ENCODE results near the gene ATF3.

The ATF3 gene

GRCh38 chr1:212593821-212594251 is 14.7 kb upstream of the ATF3 start:
- H3K4me3 ChIP-seq (ENCODE audit: low read depth, low read length) = no peak overlapping the region
- DNase-seq (ENCODE audit: low read depth) = no peak
- no peak for TF ChIP-seq CTCF (IDR thresholded peaks at IDR 0.05; ENCODE audit: control insufficient read depth, extremely low read depth, insufficient read depth)

- no peak for DNase-seq (ENCODE audit: low read depth)
- no peak overlapping the region for H3K4me3 ChIP-seq (ENCODE audit: low read depth, low read length)
- TF ChIP-seq CTCF (IDR thresholded peaks at IDR 0.05; ENCODE audit: control insufficient read depth, extremely low read depth, insufficient read depth) = no peak
Observed at GRCh38 chr1:212594640-212595039, 13.9 kb upstream of the ATF3 start.

GRCh38 chr1:212595229-212595628 is 13.3 kb upstream of the ATF3 start:
- H3K4me3 ChIP-seq (ENCODE audit: low read depth, low read length) = no peak overlapping the region
- TF ChIP-seq CTCF (IDR thresholded peaks at IDR 0.05; ENCODE audit: control insufficient read depth, extremely low read depth, insufficient read depth) = no peak
- no peak for DNase-seq (ENCODE audit: low read depth)

DNA sequence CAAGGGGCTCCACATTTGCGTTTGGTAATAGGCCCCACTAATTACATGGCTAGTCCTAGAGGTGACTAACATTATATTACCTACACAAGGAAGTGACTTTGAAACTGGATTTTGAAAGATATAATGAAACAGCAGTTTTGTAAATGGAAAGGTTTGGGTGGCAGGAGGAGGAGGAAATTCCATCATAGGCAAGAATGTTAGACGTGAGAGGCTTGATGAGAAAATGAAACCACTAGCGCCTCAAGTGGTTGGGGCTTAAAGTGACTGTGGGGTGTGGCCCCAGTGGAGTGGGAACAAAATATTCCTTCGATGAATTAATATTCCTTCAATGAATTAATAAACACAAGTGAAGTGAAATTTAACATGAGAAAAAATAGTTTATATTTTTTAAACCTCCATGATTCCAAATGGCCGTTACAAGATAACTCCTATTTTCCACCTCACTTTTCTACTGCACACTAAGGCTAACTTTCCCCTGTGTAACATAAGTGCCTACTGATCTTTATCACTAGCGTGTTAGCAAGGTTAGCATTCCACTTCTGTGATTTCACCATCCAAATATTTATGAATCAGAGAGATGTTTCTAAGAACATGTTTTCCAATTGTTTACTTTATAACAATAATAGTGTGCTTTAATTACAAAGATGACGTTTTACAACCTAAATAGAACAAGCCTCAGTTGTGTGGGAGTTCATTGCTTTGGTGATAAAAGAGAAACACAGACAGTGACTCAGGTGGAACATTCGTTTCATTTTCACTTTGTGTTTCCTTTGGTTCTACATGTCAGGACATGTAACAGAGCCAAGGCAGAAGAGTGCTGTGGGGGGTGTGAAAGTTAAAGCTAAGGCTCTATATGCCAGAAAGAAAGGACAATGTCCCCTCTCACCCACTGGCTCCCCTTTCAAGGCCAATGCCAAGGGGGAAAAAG is 12.5 kb upstream of the ATF3 start:
- H3K4me3 ChIP-seq (ENCODE audit: low read depth, low read length) = peak overlapping the region; percentile 4; the same call in 1 of the 2 replicates
- TF ChIP-seq CTCF (IDR thresholded peaks at IDR 0.05; ENCODE audit: control insufficient read depth, extremely low read depth, insufficient read depth) = peak; percentile 47
- peak; percentile 66 for DNase-seq (ENCODE audit: low read depth)

GRCh38 chr1:212596798-212597197 is 11.8 kb upstream of the ATF3 start:
- no peak for TF ChIP-seq CTCF (IDR thresholded peaks at IDR 0.05; ENCODE audit: control insufficient read depth, extremely low read depth, insufficient read depth)
- DNase-seq (ENCODE audit: low read depth) = no peak

DNA sequence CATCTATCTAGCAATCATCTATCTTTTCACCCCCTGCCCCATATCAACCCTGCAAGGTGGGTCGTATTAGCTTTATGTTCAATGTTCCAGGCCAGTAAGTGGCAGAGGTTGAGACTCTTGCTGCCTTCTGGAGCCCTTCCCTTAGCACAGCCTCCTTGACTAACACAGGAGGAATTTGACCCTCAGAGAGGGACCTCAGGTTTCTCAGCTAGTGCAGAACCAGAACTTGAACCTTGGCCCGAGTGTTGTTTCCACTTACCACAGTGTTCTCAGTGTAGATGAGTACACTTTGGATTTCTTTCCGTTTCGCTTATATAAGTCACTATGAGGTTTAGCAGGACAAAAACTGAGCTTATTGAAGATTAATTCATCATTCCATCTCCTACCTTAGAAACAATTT is 11.1 kb upstream of the ATF3 start:
- no peak overlapping the region for H3K4me3 ChIP-seq (ENCODE audit: low read depth, low read length)
- DNase-seq (ENCODE audit: low read depth) = no peak
- no peak for TF ChIP-seq CTCF (IDR thresholded peaks at IDR 0.05; ENCODE audit: control insufficient read depth, extremely low read depth, insufficient read depth)

More at GRCh38 chr1:212596798-212597197, 11.8 kb upstream of the ATF3 start:
- H3K4me3 ChIP-seq (ENCODE audit: low read depth, low read length) = no peak overlapping the region
